RWPE1 (cell line): ENCODE measurements around the gene DLX3.

ENCODE experiments used
- CTCF ChIA-PET: fragments of 350-600 bp; sonication (Branson Sonifier 250); formaldehyde crosslinking; extraction: SDS; loops from one replicate; lab custom pipeline; 2021; lab: Yijun Ruan, JAX
- POLR2A ChIA-PET: fragments of 400-600 bp; formaldehyde crosslinking; extraction: SDS; loops from one replicate; lab custom pipeline; 2020; ENCODE audit warnings: antibody characterized with exemption; ENCODE audit not compliant: low non-redundant PET; lab: Yijun Ruan, JAX
- DNase-seq: peaks from one replicate; pipeline ENCODE4 v3.0.0; 2012; ENCODE audit warnings: low spot score
- H3K27ac ChIP-seq: fragments of 450-650 bp; 2 replicates; pipeline ENCODE4 v1.5.1; 2017
- CTCF ChIP-seq: fragments of 450-650 bp; conservative IDR thresholded peaks from 2 replicates; pipeline ENCODE4 v1.5.1; 2017; ENCODE audit warnings: low read depth, mild to moderate bottlenecking

Gene DLX3

GRCh38 chr17:49975531-49975930 is 19.5 kb downstream of the DLX3 start:
- ChIA-PET POLR2A (interaction anchor here (0.8 kb wide), 1 partner anchor 19 kb away, joined by 3 read pairs; the partner anchor contains the start of gene DLX3), CTCF (interaction anchor here (1.0 kb wide), 1 partner anchor 95 kb away, joined by 3 read pairs; no protein-coding TSS in a partner anchor)
- no peak for TF ChIP-seq CTCF
- no peak for DNase-seq
- H3K27ac ChIP-seq, result peak overlapping the region; percentile 51

GRCh38 chr17:49973271-49973615 is 21.8 kb downstream of the DLX3 start:
- TF ChIP-seq CTCF, result no peak
- DNase-seq, result no peak
- ChIA-PET POLR2A (no interaction called here), CTCF (interaction anchor here (0.7 to 0.9 kb wide), 3 partner anchors 21 to 167 kb away, joined by 3 read pairs; no protein-coding TSS in a partner anchor)
- H3K27ac ChIP-seq, result peak overlapping the region; percentile 8; the same call in 1 of the 2 replicates

GRCh38 chr17:49972486-49973270 is 22.3 kb downstream of the DLX3 start:
- ChIA-PET POLR2A (no interaction called here), CTCF (interaction anchor here (0.7 to 0.9 kb wide), 3 partner anchors 21 to 168 kb away, joined by 3 read pairs; no protein-coding TSS in a partner anchor)
- no peak overlapping the region; the same call in 1 of the 2 replicates for H3K27ac ChIP-seq
- no peak for TF ChIP-seq CTCF
- DNase-seq, result no peak

GRCh38 chr17:49971848-49972485 is 23.1 kb downstream of the DLX3 start:
- CTCF ChIA-PET, result no interaction called here
- DNase-seq, result no peak
- TF ChIP-seq CTCF, result no peak
- no peak overlapping the region for H3K27ac ChIP-seq
- POLR2A ChIA-PET, result no interaction called here

GRCh38 chr17:49971199-49971847 is 23.7 kb downstream of the DLX3 start:
- no peak for DNase-seq
- no peak for TF ChIP-seq CTCF
- ChIA-PET CTCF (interaction anchor here (1.0 kb wide), 1 partner anchor 91 kb away, joined by 3 read pairs; no protein-coding TSS in a partner anchor), POLR2A (no interaction called here)
- no peak overlapping the region for H3K27ac ChIP-seq

GRCh38 chr17:49970498-49970897 is 24.5 kb downstream of the DLX3 start:
- no peak for DNase-seq
- CTCF ChIA-PET, result interaction anchor here (0.7 to 1.0 kb wide), 2 partner anchors 26 to 90 kb away, joined by 3 to 5 read pairs; no protein-coding TSS in a partner anchor
- POLR2A ChIA-PET, result no interaction called here
- no peak overlapping the region for H3K27ac ChIP-seq
- TF ChIP-seq CTCF, result no peak
